A673 (cell line): ENCODE measurements around the gene ZNF177.

Experiments
- EZH2 ChIP-seq: fragments of 200-600 bp; sonication (generic); IDR thresholded peaks from 2 replicates; pipeline ENCODE4 v1.6.1; 2017; ENCODE audit warnings: borderline replicate concordance, low read depth, mild to moderate bottlenecking, mixed read lengths, antibody characterized with exemption, low read length; ENCODE audit not compliant: poor library complexity, severe bottlenecking
- TF ChIP-seq, protein P1 (sequence below): fragments of 300-800, 200-600 bp; sonication (generic); conservative IDR thresholded peaks from 2 replicates; pipeline ENCODE4 v1.5.1; 2017; ENCODE audit warnings: low read depth, mild to moderate bottlenecking, antibody characterized with exemption, low read length, moderate library complexity, mixed read lengths

DNA sequence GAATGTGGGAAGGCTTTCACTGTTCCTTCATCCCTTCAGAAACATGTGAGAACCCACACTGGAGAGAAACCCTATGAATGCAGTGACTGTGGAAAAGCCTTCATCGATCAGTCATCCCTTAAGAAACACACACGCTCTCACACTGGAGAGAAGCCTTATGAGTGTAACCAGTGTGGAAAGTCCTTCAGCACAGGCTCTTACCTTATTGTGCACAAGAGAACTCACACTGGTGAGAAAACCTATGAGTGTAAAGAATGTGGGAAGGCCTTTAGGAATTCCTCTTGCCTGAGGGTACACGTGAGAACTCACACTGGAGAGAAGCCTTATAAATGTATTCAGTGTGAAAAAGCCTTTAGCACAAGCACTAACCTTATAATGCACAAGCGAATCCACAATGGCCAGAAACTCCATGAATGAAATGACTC lies 18.6 kb downstream of the ZNF177 start:
- TF ChIP-seq EZH2, result no peak
- TF ChIP-seq, protein P1, sequence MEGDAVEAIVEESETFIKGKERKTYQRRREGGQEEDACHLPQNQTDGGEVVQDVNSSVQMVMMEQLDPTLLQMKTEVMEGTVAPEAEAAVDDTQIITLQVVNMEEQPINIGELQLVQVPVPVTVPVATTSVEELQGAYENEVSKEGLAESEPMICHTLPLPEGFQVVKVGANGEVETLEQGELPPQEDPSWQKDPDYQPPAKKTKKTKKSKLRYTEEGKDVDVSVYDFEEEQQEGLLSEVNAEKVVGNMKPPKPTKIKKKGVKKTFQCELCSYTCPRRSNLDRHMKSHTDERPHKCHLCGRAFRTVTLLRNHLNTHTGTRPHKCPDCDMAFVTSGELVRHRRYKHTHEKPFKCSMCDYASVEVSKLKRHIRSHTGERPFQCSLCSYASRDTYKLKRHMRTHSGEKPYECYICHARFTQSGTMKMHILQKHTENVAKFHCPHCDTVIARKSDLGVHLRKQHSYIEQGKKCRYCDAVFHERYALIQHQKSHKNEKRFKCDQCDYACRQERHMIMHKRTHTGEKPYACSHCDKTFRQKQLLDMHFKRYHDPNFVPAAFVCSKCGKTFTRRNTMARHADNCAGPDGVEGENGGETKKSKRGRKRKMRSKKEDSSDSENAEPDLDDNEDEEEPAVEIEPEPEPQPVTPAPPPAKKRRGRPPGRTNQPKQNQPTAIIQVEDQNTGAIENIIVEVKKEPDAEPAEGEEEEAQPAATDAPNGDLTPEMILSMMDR, result no peak
